HG03139 (cell line): ENCODE measurements around the gene KHDRBS2.

Experiments
- ATAC-seq: cut with Tn5 transposase; IDR thresholded peaks from one replicate; pipeline ENCODE4 v1.9.1; 2021; ENCODE audit not compliant: unreplicated experiment

Gene KHDRBS2

DNA sequence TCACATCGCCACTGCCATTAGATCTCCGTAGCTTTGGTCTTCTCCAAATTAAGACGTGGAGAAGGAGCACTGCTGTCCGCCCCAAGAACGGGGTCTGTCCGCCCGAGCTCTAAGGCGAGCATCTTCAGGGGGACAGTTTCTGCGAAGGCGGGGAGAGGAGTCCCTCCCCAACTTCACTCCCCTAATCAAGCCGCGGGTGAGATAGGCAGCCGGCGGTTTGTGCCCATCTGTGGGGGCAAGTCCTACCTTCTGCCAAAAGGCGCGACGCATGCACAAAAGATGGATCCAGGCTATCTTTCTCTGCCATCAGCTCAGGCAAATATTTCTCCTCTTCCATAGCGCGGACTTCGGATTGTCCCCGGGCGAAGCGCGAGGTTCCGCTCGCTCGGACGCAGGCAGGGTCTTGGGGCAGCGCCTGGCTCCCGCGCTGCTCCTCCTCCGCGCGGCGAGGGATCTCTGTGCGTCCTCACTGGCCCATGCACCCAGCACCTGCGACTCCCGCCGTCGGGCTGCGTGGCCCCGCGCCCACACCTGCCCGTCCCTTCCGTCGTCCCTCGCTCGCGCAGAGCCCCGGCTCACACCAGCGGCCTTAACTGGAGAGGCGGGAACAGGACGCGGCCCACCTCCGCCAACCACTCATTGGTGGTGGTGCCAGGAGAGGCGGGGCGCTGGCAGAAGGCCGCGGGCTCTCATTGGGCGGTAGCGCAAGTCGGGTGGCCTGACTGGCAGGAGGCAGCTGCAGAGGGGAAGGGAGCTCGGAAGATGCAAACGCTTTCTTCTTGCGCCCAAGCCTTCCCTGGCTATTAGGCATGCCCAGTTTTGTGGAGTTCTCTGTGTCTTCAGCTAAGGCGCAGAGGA, at the start of gene KHDRBS2:
TSS of gene KHDRBS2 (minus strand) at position 614 of the 858 bp plus-strand sequence.
- peak; percentile 100 for ATAC-seq

GRCh38 chr6:62328607-62329006, 42.6 kb upstream of the KHDRBS2 start:
- ATAC-seq, result no peak

- ATAC-seq, result no peak
These were observed 38.8 kb upstream of the KHDRBS2 start for GRCh38 chr6:62324834-62325233.

GRCh38 chr6:62323818-62324431, 37.9 kb upstream of the KHDRBS2 start:
- no peak for ATAC-seq

GRCh38 chr6:62298745-62299392, 12.8 kb upstream of the KHDRBS2 start:
- peak; percentile 88 for ATAC-seq

DNA sequence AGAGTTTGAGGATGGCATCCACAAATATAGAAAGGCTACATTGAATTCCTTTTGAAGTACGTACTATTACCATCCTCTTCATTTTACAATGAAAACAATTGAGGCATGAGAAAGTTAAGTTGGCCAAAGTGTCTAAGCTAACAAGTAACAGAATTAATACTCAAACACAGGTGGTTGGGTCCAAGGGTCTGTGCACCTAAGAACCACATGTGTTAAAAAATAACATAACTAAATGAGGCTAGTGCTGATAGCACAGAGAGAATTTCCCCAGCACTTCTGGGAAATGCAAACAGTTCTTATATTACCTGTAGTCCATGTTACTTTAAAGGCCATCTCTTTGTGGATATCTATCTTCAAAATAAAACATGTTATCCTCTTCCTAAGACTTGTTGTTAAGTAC, 10.5 kb upstream of the KHDRBS2 start:
- no peak for ATAC-seq

- no peak for ATAC-seq
These were observed 2.9 kb upstream of the KHDRBS2 start for GRCh38 chr6:62288974-62289373.

- ATAC-seq, result no peak
These were observed 2.5 kb upstream of the KHDRBS2 start for GRCh38 chr6:62288562-62288961.

DNA sequence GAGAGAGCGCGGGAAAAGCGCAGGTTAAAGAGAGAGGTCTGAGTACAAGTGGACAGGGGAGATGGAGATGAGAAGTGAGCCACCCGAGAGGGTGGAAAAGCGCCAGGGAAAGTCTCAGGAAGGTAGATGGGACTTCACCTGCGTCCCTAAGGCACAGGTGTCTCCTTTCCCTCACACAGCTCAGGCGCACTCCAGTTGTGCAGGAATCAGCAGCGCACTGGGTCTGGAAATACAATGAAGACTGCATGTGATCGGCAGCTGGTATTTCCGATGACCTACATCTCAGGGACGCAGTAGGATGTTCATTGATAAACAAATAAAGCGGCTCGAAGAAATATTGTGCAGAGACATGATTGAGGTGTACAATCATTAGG, 432 bp upstream of the KHDRBS2 start:
- peak; percentile 1 for ATAC-seq

DNA sequence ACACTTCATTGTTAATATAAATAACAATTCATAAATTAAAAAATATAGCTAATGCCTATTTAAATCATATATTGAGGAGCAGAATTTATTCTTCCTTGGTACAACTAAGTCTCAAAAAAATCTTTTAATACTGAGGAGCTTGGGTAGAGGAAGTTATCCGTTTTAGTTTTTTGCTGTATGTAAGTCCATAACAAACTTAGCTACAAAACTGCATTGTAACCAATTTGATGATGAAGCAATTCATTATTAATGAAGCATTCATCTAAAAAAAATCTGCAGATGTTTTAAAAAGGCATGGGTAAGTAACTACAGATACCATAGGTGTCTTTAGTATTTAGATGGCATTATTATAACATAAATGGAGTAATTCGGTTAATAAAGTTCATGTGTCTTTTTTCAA, 1.3 kb downstream of the KHDRBS2 start:
- ATAC-seq, result no peak

- no peak for ATAC-seq
These were observed 2.1 kb downstream of the KHDRBS2 start for GRCh38 chr6:62283796-62284411.

GRCh38 chr6:62283365-62283764, 2.7 kb downstream of the KHDRBS2 start:
- ATAC-seq, result no peak

DNA sequence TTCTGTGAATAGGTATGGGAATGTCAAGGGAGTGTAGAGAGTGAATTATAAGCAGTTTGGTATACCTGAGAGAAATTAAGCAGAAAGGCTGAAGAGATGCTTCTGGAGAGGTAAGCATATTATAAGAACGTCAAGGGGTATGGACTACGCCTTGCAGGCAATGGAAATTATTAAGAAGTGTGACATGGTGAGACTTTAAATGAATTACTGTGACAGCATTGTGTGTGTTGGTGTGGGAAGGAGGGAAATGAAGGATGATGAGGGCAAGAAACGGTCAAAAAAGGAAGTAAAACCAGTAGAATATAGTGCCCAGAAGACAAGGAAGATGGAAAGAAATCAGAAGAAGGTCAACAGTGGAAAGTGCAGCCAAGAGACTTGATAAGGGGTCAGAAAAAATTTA, 5.9 kb downstream of the KHDRBS2 start:
- ATAC-seq, result no peak

GRCh38 chr6:62272114-62272513, 13.9 kb downstream of the KHDRBS2 start:
- ATAC-seq, result no peak

DNA sequence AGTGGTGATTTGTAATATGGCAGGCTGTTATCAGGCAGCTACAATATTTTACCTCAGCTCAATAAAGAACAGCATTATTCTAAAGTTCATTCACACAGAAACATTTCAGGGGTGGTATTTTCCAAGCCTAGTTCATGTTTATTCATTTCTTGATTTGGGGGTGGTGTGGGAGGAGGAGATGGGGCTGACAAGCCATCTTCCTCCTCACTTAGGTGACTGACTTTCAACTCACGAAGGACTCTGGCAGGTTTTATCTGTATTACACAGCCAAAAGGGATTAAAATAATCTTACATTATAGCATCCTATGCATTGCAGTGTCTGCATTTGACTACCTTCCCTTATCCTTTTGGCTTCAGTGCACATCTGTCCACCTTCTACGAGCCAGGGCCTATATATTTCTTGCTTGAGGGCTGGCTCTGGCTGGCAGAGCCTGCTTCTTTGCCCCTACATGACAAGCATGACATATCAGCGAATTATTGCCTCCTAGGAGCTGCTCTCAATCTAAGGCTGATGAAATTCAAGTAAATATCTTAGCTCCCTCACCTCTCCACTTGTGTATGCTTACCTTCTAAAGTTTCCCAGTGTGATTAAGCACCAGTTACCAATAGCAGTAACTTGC, 20.0 kb downstream of the KHDRBS2 start:
- no peak for ATAC-seq

DNA sequence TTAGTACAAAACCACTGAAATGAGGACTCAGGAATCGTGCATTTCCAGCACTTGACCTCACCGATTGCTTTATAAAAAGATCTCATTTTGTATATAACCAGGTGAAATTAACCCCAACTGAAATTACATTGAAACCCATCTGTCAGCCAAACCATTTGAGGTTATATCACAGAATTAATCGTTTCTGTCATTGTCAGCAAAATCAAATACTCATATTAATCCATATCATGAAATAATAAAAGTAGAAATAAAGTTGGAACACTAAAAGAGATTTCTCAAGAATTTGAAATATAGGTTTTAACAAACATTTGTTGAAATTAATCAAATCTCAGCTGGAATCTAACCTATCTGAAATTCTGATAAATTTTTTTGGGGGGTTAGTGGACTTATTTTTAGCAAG, 23.7 kb downstream of the KHDRBS2 start:
- ATAC-seq, result no peak

- ATAC-seq, result no peak
These were observed 39.9 kb downstream of the KHDRBS2 start for GRCh38 chr6:62246087-62246486.

GRCh38 chr6:62236784-62237183, 49.2 kb downstream of the KHDRBS2 start:
- no peak for ATAC-seq

DNA sequence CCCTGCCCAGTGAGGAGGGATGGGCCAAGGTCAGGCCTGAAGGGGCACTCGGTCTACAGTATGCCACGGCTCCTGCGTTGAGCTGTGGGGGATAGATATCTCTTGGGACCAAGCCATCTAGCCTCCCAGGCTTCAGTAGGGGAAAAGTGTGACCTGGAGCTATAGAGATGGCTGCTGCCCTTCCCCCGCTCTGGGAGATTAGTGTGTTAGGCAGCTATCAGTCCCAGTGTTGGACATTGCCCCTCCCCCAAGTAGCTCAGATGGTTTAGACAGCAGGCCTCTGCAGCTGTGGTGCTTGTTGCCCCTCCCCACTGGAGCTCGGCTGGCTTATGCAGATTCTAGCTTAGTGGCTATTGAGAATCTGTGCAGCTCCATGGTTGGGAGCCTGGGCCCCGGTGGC, 56.8 kb downstream of the KHDRBS2 start:
- ATAC-seq, result no peak

DNA sequence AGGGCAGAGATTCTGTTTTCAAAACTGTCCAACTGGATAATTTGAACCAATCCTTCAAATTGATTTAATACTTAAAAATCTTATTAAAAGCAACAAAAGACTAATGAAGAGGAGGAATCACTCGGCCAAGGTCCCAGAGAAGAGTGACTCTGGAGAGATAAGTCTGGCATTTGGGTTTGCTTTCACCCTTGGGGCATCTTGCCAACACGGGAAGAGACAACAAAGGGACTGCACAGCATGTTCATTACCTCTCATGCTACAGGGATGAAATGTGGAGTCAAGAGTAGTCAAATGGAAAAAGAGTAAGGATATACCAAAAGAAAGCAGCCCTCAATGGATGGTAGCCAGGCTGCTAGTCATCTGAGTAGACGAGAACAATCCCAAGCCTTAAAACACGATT, 68.2 kb downstream of the KHDRBS2 start:
- ATAC-seq, result no peak

DNA sequence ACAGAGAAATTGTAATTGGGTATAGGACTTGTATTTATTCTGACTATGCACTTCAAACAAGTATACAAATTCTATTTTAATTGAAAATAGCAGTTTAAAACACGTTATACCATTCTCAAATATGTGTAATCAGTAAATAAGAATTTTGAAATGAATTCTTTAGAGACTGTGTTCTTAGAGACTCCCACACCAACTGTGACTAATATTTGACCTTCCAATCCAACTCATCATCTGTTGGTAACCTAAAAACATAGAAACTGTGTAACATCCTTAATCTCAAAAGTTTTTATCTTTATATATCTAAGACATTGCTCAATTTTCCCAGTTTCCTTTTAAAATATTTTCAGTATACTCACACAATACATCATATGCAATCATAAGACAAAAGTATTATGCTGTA, 83.9 kb downstream of the KHDRBS2 start:
- ATAC-seq, result no peak
